HL-60 (cell line): ENCODE measurements around the gene LGR4.

Experiments used
- DNase-seq, 2 experiments: peaks; one replicate each; pipeline ENCODE4 v3.0.0-alpha.2; 2010 to 2020; ENCODE audit warnings: low read depth in 1 of 2, low spot score in 1 of 2
- H3K27ac ChIP-seq: fragments of 250-450 bp; sonication (Bioruptor Pico); replicated peaks from 2 replicates; pipeline ENCODE4 v1.5.1; 2020; ENCODE audit warnings: mild to moderate bottlenecking, moderate library complexity
- H3K27me3 ChIP-seq: fragments of 250-450 bp; sonication (Bioruptor Pico); 2 replicates; pipeline ENCODE4 v1.5.1; 2021; ENCODE audit warnings: mild to moderate bottlenecking, moderate library complexity; ENCODE audit not compliant: insufficient read depth, poor library complexity, severe bottlenecking
- H3K4me3 ChIP-seq: replicated peaks from 2 replicates; pipeline ENCODE4 v1.5.1; 2011; ENCODE audit warnings: mild to moderate bottlenecking, control low read depth, low read length; ENCODE audit not compliant: insufficient read depth
- CTCF ChIP-seq: IDR thresholded peaks from one replicate; pipeline ENCODE4 v1.5.1; 2011; ENCODE audit warnings: low read length, control low read depth, inconsistent platforms; ENCODE audit not compliant: insufficient read depth
- GABPA ChIP-seq: IDR thresholded peaks from 2 replicates; pipeline ENCODE4 v1.6.1; 2012; ENCODE audit warnings: low read depth
- POLR2AphosphoS5 ChIP-seq: IDR thresholded peaks from 2 replicates; pipeline ENCODE4 v1.6.1; 2012; ENCODE audit warnings: low read depth
- REST ChIP-seq: IDR thresholded peaks from 2 replicates; pipeline ENCODE4 v1.6.1; 2012; ENCODE audit warnings: low read depth; ENCODE audit not compliant: insufficient replicate concordance
- SPI1 ChIP-seq: IDR thresholded peaks from 2 replicates; pipeline ENCODE4 v1.6.1; 2012; ENCODE audit warnings: low read depth, mild to moderate bottlenecking, borderline replicate concordance

Gene LGR4

GRCh38 chr11:27370374-27370773 lies 102.2 kb downstream of the LGR4 start:
- no peak for DNase-seq
- H3K27ac ChIP-seq = no peak overlapping the region
- H3K27me3 ChIP-seq = no peaks in the 10 kb centered on the region
- TF ChIP-seq REST (no peak), POLR2AphosphoS5 (no peak), SPI1 (no peak), CTCF (no peak), GABPA (no peak)
- H3K4me3 ChIP-seq = no peak overlapping the region

- no peak overlapping the region for H3K4me3 ChIP-seq
- H3K27ac ChIP-seq = no peak overlapping the region
- no peaks in the 10 kb centered on the region for H3K27me3 ChIP-seq
- no peak for TF ChIP-seq POLR2AphosphoS5
- TF ChIP-seq SPI1 = no peak
- no peak for TF ChIP-seq REST
- no peak for TF ChIP-seq CTCF
- TF ChIP-seq GABPA = no peak
- no peak for DNase-seq
Measured at GRCh38 chr11:27367881-27368280, 104.7 kb downstream of the LGR4 start.

GRCh38 chr11:27363576-27364117 lies 108.9 kb downstream of the LGR4 start:
- no peak for TF ChIP-seq SPI1
- no peak for TF ChIP-seq GABPA
- no peak for TF ChIP-seq REST
- TF ChIP-seq POLR2AphosphoS5 = no peak
- no peak for TF ChIP-seq CTCF
- Histone ChIP-seq H3K27ac (peak overlapping the region; percentile 62), H3K4me3 (peak overlapping the region; percentile 79), H3K27me3 (no peaks in the 10 kb centered on the region)
- DNase-seq = no peak
